ENCODE measurements around the gene TMCC3. TPM values are rescaled to one million over a fixed set of nuclear protein-coding genes. Genes with fewer than 3 reads are reported as not detected.
"Not testable (repeated sequence)": the region's sequence is repeated elsewhere in the genome, so short reads cannot be mapped to it uniquely, and the experiment has no call there.

The TMCC3 gene
- total RNA-seq, 1 donor from 2014 or later = 5.7 TPM

- no peaks in the 10 kb centered on the region for H3K36me3 Mint-ChIP-seq (ENCODE audit: unreplicated experiment)
- no peaks in the 10 kb centered on the region for H3K27me3 Mint-ChIP-seq (ENCODE audit: unreplicated experiment)
- no peak overlapping the region for H3K27ac Mint-ChIP-seq (ENCODE audit: unreplicated experiment)
- peaks cover 2% of the 10 kb centered on the region for H3K4me1 Mint-ChIP-seq (ENCODE audit: low read depth, unreplicated experiment)
- H3K9me3 Mint-ChIP-seq (ENCODE audit: unreplicated experiment) = no peaks in the 10 kb centered on the region
- TF ChIP-seq, protein P1, sequence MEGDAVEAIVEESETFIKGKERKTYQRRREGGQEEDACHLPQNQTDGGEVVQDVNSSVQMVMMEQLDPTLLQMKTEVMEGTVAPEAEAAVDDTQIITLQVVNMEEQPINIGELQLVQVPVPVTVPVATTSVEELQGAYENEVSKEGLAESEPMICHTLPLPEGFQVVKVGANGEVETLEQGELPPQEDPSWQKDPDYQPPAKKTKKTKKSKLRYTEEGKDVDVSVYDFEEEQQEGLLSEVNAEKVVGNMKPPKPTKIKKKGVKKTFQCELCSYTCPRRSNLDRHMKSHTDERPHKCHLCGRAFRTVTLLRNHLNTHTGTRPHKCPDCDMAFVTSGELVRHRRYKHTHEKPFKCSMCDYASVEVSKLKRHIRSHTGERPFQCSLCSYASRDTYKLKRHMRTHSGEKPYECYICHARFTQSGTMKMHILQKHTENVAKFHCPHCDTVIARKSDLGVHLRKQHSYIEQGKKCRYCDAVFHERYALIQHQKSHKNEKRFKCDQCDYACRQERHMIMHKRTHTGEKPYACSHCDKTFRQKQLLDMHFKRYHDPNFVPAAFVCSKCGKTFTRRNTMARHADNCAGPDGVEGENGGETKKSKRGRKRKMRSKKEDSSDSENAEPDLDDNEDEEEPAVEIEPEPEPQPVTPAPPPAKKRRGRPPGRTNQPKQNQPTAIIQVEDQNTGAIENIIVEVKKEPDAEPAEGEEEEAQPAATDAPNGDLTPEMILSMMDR (IDR thresholded peaks at IDR 0.05; ENCODE audit: partially characterized antibody, unreplicated experiment) = no peak
- no peak for DNase-seq
- no peak overlapping the region for H3K4me3 Mint-ChIP-seq (ENCODE audit: unreplicated experiment)
Observed at GRCh38 chr12:94615260-94616181, 34.8 kb downstream of the TMCC3 start.

GRCh38 chr12:94614288-94614721, 36.1 kb downstream of the TMCC3 start:
- Mint-ChIP-seq H3K4me3 (ENCODE audit: unreplicated experiment) (no peak overlapping the region), H3K36me3 (ENCODE audit: unreplicated experiment) (no peaks in the 10 kb centered on the region), H3K9me3 (ENCODE audit: unreplicated experiment) (no peaks in the 10 kb centered on the region), H3K27me3 (ENCODE audit: unreplicated experiment) (no peaks in the 10 kb centered on the region), H3K27ac (ENCODE audit: unreplicated experiment) (no peak overlapping the region), H3K4me1 (ENCODE audit: low read depth, unreplicated experiment) (peaks cover 2% of the 10 kb centered on the region)
- peak; percentile 20 for DNase-seq
- TF ChIP-seq, protein P1 (IDR thresholded peaks at IDR 0.05; ENCODE audit: partially characterized antibody, unreplicated experiment) = no peak

- no peaks in the 10 kb centered on the region for H3K27me3 Mint-ChIP-seq (ENCODE audit: unreplicated experiment)
- peaks cover 2% of the 10 kb centered on the region for H3K4me1 Mint-ChIP-seq (ENCODE audit: low read depth, unreplicated experiment)
- no peak overlapping the region for H3K27ac Mint-ChIP-seq (ENCODE audit: unreplicated experiment)
- no peak for DNase-seq
- H3K36me3 Mint-ChIP-seq (ENCODE audit: unreplicated experiment) = peaks cover 4% of the 10 kb centered on the region
- TF ChIP-seq, protein P1 (IDR thresholded peaks at IDR 0.05; ENCODE audit: partially characterized antibody, unreplicated experiment) = no peak
- H3K4me3 Mint-ChIP-seq (ENCODE audit: unreplicated experiment) = no peak overlapping the region
- peaks cover 3% of the 10 kb centered on the region for H3K9me3 Mint-ChIP-seq (ENCODE audit: unreplicated experiment)
Observed at GRCh38 chr12:94609917-94610443, 40.4 kb downstream of the TMCC3 start.

DNA sequence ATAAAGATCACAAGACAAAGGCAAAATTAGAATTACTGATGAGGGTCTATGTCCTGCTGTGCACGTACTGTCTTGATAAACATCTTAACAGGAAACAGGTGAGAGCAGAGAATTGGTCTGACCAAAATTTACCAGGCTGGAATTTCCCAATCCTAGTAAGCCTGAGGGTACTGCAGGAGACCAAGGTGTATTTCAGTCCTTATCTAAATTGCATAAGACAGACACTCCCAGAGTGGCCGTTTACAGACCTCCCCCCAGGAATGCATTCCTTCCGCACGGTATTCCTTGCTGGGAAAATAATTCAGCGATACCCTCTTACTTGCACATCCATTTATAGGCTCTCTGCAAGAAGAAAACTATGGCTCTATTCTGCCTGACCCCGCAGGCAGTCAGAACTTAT, 43.5 kb downstream of the TMCC3 start:
- DNase-seq; H3K4me3 Mint-ChIP-seq (ENCODE audit: unreplicated experiment); H3K27ac Mint-ChIP-seq (ENCODE audit: unreplicated experiment); H3K9me3 Mint-ChIP-seq (ENCODE audit: unreplicated experiment); H3K27me3 Mint-ChIP-seq (ENCODE audit: unreplicated experiment); H3K36me3 Mint-ChIP-seq (ENCODE audit: unreplicated experiment); H3K4me1 Mint-ChIP-seq (ENCODE audit: low read depth, unreplicated experiment): not testable (repeated sequence)

- peaks cover 4% of the 10 kb centered on the region for H3K36me3 Mint-ChIP-seq (ENCODE audit: unreplicated experiment)
- no peaks in the 10 kb centered on the region for H3K27me3 Mint-ChIP-seq (ENCODE audit: unreplicated experiment)
- H3K4me1 Mint-ChIP-seq (ENCODE audit: low read depth, unreplicated experiment) = no peaks in the 10 kb centered on the region
- no peak for DNase-seq
- H3K9me3 Mint-ChIP-seq (ENCODE audit: unreplicated experiment) = peaks cover 5% of the 10 kb centered on the region
- no peak overlapping the region for H3K27ac Mint-ChIP-seq (ENCODE audit: unreplicated experiment)
- TF ChIP-seq, protein P1 (IDR thresholded peaks at IDR 0.05; ENCODE audit: partially characterized antibody, unreplicated experiment) = no peak
- H3K4me3 Mint-ChIP-seq (ENCODE audit: unreplicated experiment) = no peak overlapping the region
Observed at GRCh38 chr12:94604366-94604698, 46.0 kb downstream of the TMCC3 start.

Data from glutamatergic neuron (in vitro differentiated cells).